GM12874 (cell line): Measurements from ENCODE around the gene WWC2.
A peak's percentile ranks its signal among the peaks of the same experiment; 100 is the strongest.

Experiments used
- TF ChIP-seq, protein P1 (sequence below): IDR thresholded peaks from 2 replicates; pipeline ENCODE4 v1.5.1; 2011; ENCODE audit warnings: low read depth, mild to moderate bottlenecking, control low read depth, low read length, moderate library complexity; ENCODE audit not compliant: insufficient read depth

Gene WWC2

DNA sequence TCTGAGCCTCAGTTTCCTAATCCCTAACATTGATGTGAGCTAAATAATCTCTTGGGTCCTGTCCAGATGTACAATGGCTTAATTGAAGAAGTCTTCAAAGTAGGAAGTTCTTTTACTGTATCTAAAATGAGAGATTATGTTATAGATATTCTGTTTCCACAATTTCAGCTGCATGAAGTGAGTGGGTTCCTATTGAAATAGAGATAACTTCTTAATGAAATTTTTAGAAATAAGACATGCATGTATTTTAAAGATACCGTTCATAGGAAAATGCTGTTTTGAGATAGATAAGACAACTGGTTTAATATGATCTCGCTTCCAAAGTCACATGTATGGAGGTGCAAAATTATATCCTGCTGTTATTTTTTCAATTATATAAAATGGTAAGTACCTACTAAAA lies 149.1 kb downstream of the WWC2 start:
- TF ChIP-seq, protein P1, sequence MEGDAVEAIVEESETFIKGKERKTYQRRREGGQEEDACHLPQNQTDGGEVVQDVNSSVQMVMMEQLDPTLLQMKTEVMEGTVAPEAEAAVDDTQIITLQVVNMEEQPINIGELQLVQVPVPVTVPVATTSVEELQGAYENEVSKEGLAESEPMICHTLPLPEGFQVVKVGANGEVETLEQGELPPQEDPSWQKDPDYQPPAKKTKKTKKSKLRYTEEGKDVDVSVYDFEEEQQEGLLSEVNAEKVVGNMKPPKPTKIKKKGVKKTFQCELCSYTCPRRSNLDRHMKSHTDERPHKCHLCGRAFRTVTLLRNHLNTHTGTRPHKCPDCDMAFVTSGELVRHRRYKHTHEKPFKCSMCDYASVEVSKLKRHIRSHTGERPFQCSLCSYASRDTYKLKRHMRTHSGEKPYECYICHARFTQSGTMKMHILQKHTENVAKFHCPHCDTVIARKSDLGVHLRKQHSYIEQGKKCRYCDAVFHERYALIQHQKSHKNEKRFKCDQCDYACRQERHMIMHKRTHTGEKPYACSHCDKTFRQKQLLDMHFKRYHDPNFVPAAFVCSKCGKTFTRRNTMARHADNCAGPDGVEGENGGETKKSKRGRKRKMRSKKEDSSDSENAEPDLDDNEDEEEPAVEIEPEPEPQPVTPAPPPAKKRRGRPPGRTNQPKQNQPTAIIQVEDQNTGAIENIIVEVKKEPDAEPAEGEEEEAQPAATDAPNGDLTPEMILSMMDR = no peak

DNA sequence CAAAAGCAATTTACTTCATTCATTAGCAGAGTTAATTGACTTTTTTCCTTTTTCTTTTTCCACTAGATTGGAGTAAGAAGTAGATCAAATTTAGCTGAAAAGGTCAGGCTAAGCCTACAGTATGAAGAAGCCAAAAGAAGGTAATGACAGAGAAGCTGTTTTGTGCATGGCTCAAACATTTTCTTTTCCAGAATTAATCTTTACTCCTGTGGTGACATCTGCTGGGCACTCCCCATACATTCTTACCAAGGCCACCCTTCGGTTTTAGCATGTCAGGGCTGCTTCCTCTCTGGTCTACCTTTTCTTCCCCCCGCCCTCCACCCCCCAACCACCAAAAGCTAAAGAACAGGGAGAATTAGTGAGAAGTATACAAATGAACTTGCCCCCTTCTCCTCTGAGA lies 150.8 kb downstream of the WWC2 start:
- TF ChIP-seq, protein P1 = peak; percentile 16; the same call in 1 of the 2 replicates

DNA sequence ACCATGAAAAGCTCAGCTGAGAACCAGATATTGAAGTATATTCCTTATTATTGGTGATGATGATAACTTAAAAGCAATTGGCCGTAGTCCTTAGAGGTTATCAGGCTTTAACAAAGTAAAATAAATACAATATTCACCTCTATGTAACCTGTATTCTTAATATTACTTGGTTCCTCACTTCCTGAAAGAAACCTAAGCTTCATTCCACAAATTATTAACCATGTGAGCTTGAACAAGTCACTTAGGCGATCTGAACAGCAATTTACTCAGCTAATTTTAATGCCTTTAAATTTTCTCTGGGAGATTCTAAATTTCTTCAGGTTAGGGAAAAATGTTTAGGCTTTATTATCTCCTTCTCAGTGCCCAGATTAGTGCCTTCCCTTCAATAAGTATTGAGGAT lies 151.8 kb downstream of the WWC2 start:
- TF ChIP-seq, protein P1 = no peak

DNA sequence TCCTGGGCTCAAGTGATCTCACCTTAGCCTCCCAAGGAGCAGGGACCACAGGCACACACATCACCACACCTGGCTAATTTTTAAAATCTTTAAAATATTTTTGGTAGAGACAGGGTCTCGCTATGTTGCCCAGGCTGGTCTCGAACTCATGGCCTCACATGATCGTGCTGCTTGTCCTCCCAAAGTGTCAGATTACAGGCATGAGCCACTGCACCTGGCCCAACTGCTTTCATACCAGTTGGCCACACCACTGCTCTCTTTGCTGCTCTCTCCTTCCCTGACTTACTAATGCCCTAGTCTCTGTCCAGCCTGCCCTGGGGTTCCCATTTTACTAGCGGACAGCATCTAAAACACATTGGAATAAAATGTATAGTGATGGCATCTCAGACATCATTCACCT lies 153.9 kb downstream of the WWC2 start:
- TF ChIP-seq, protein P1 = no peak

DNA sequence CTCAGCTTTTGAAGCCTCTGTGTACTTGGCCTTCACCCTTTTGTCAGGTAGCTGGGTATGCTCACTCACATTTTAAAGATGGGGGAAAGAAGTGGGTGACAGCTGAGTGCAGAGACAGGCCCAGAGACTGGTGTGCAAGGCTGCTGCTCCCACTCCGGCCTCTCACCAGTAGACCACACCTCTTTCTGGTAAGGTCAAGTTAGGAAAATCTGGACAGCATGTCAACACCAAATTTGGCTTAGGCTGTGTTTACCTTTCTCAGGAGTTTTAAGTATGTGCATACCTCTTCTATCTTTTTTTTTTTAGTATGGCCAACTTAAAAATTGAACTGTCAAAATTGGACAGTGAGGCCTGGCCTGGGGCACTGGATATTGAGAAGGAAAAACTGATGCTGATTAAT lies 154.4 kb downstream of the WWC2 start:
- TF ChIP-seq, protein P1 = no peak

DNA sequence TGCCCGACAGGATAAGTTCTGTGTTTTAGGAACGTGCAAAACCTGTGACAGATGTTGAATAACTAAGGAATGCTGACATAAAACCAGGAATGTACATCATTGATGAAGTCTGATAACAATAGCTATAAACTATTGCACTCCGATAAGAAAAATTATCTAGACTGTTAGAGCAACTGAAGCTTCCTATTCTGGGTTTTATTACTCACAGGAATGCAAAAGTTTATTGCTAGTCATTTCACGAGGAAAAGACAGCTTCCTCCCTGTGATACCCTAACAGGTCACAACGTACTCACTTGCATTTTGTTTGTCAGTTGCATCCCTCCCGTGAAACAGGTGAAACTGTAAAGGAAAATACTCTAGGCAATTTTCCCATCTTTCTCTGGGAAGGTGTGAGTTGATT lies 155.1 kb downstream of the WWC2 start:
- TF ChIP-seq, protein P1 = no peak

DNA sequence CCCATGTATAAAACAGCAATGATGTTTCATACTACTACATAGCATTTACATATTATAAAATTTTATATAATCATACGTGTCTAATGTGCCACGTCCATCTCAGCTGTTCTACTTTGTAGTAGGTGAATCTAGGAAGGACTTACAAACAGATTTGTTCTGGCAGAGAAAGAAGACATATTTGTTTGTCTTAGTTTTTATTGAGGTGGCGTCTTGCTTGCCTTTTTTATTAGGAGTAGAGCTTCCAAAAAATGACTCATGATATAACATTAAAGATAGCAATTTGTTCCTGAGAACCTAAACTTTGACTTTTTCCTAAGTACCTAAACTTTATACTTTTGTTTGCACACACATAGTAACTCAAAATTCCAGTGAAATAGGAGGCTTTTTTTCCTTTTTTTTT lies 156.4 kb downstream of the WWC2 start:
- TF ChIP-seq, protein P1 = no peak

DNA sequence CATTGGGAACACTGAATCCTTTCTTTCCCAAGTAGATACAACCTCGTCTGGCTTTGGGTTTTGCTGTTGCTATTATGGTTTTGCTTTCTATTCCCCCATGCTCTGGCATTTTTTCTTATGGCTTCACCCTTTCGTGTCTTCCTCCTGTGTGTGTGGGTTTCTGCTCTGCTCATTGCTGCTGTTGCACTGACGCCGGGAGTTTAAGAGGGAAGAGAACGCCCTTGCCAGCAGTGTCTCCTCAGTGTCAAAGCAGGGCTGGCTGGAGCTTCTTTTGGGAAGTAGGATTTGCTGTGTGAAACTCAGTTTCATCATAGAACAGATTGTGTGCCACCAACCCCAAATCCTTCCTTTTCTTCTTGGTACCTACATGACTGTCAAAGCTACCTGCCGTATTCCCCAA lies 157.3 kb downstream of the WWC2 start:
- TF ChIP-seq, protein P1 = no peak
